ENCODE results near the gene GAB4.

Gene GAB4

GRCh38 chr22:16964366-16964765, 43.7 kb downstream of the GAB4 start:
- Histone ChIP-seq H2AFZ (ENCODE audit: low read length) (no peak overlapping the region), H3F3A (ENCODE audit: low read depth) (no peaks in the 10 kb centered on the region), H3K9me2 (replicated peaks; ENCODE audit: low read depth, low read length) (no peaks in the 10 kb centered on the region), H3K4me2 (ENCODE audit: low read depth, low read length, poor library complexity, severe bottlenecking) (no peak overlapping the region), H3K79me2 (ENCODE audit: insufficient read depth, low read length) (no peaks in the 10 kb centered on the region), H4K20me1 (ENCODE audit: insufficient read depth, low read length, poor library complexity, severe bottlenecking) (no peaks in the 10 kb centered on the region), H3K36me3 (ENCODE audit: insufficient read depth, low read length) (no peaks in the 10 kb centered on the region), H3K9me3 (ENCODE audit: insufficient read depth, low read depth, low read length) (no peaks in the 10 kb centered on the region), H3K9ac (ENCODE audit: low read depth, low read length, poor library complexity, severe bottlenecking) (no peak overlapping the region), H3K27me3 (ENCODE audit: insufficient read depth, low read length, poor library complexity, severe bottlenecking) (no peaks in the 10 kb centered on the region), H3K4me1 (ENCODE audit: insufficient read depth, low read length, poor library complexity, severe bottlenecking) (peaks cover 3% of the 10 kb centered on the region), H3K4me3 (ENCODE audit: low read length, poor library complexity, severe bottlenecking) (no peak overlapping the region)
- TF ChIP-seq EZH2phosphoT487 (IDR thresholded peaks at IDR 0.05; ENCODE audit: borderline replicate concordance) (no peak), CTCF (conservative IDR thresholded peaks at IDR 0.05; ENCODE audit: low read length) (no peak)

- TF ChIP-seq CTCF (conservative IDR thresholded peaks at IDR 0.05; ENCODE audit: low read length) = no peak
- no peak for TF ChIP-seq EZH2phosphoT487 (IDR thresholded peaks at IDR 0.05; ENCODE audit: borderline replicate concordance)
- no peaks in the 10 kb centered on the region for H3K9me2 ChIP-seq (replicated peaks; ENCODE audit: low read depth, low read length)
- H3K4me3 ChIP-seq (ENCODE audit: low read length, poor library complexity, severe bottlenecking) = no peak overlapping the region
- H3K36me3 ChIP-seq (ENCODE audit: insufficient read depth, low read length) = no peaks in the 10 kb centered on the region
- H3K79me2 ChIP-seq (ENCODE audit: insufficient read depth, low read length) = no peaks in the 10 kb centered on the region
- no peak overlapping the region for H2AFZ ChIP-seq (ENCODE audit: low read length)
- H4K20me1 ChIP-seq (ENCODE audit: insufficient read depth, low read length, poor library complexity, severe bottlenecking) = no peaks in the 10 kb centered on the region
- H3K4me1 ChIP-seq (ENCODE audit: insufficient read depth, low read length, poor library complexity, severe bottlenecking) = no peaks in the 10 kb centered on the region
- no peaks in the 10 kb centered on the region for H3K9me3 ChIP-seq (ENCODE audit: insufficient read depth, low read depth, low read length)
- H3K27me3 ChIP-seq (ENCODE audit: insufficient read depth, low read length, poor library complexity, severe bottlenecking) = no peaks in the 10 kb centered on the region
- H3K4me2 ChIP-seq (ENCODE audit: low read depth, low read length, poor library complexity, severe bottlenecking) = no peak overlapping the region
- no peaks in the 10 kb centered on the region for H3F3A ChIP-seq (ENCODE audit: low read depth)
- H3K9ac ChIP-seq (ENCODE audit: low read depth, low read length, poor library complexity, severe bottlenecking) = no peak overlapping the region
Observed at GRCh38 chr22:16963189-16963945, 44.7 kb downstream of the GAB4 start.

- peaks cover 5% of the 10 kb centered on the region for H3K4me1 ChIP-seq (ENCODE audit: insufficient read depth, low read length, poor library complexity, severe bottlenecking)
- no peaks in the 10 kb centered on the region for H3K36me3 ChIP-seq (ENCODE audit: insufficient read depth, low read length)
- no peak overlapping the region for H2AFZ ChIP-seq (ENCODE audit: low read length)
- H3K9me3 ChIP-seq (ENCODE audit: insufficient read depth, low read depth, low read length) = no peaks in the 10 kb centered on the region
- H3K9me2 ChIP-seq (replicated peaks; ENCODE audit: low read depth, low read length) = no peaks in the 10 kb centered on the region
- H3K27me3 ChIP-seq (ENCODE audit: insufficient read depth, low read length, poor library complexity, severe bottlenecking) = no peaks in the 10 kb centered on the region
- TF ChIP-seq EZH2phosphoT487 (IDR thresholded peaks at IDR 0.05; ENCODE audit: borderline replicate concordance) (no peak), CTCF (conservative IDR thresholded peaks at IDR 0.05; ENCODE audit: low read length) (no peak)
- H3K4me2 ChIP-seq (ENCODE audit: low read depth, low read length, poor library complexity, severe bottlenecking) = no peak overlapping the region
- no peaks in the 10 kb centered on the region for H3K79me2 ChIP-seq (ENCODE audit: insufficient read depth, low read length)
- no peaks in the 10 kb centered on the region for H3F3A ChIP-seq (ENCODE audit: low read depth)
- no peaks in the 10 kb centered on the region for H4K20me1 ChIP-seq (ENCODE audit: insufficient read depth, low read length, poor library complexity, severe bottlenecking)
- H3K4me3 ChIP-seq (ENCODE audit: low read length, poor library complexity, severe bottlenecking) = no peak overlapping the region
- H3K9ac ChIP-seq (ENCODE audit: low read depth, low read length, poor library complexity, severe bottlenecking) = no peak overlapping the region
Observed at GRCh38 chr22:16962501-16962900, 45.5 kb downstream of the GAB4 start.
